Articular chondrocyte of knee joint (primary cell): Measurements from ENCODE around the gene POU3F4. TPM values are rescaled to one million over a fixed set of nuclear protein-coding genes. Genes with fewer than 3 reads are reported as not detected.

Source experiments
- total RNA-seq: library from RNA; depleted of rRNA; stranded (reverse); fragments of >200 nt; gene quantifications from 2 replicates; pipeline ENCODE4 v1.2.3, GENCODE V29; 2012

Gene POU3F4
- not detected in 2 replicates for total RNA-seq

DNA sequence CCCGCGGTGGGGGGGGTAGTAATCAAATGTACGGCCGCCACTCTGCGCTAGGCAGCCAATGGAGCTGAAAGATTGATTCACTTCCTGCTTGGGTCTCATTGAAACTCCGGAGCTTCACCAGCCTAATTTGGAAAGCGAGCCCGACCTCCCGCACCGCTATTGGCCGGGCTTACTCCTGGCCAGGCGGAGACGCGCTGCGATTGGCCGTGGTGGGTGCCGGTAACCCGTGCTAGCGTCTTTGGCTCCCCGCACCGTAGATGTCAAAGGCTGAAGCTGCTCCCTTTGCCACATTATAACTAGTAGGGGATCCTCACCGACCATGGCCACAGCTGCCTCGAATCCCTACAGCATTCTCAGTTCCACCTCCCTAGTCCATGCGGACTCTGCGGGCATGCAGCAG, at the start of gene POU3F4:
Gene POU3F4 (plus strand): TSS at position 285 of the 400 bp plus-strand sequence. CDS start 35 bp downstream, at position 320.

